Measurements from ENCODE around the gene MVB12B. TPM values are rescaled to one million over a fixed set of nuclear protein-coding genes. Genes with fewer than 3 reads are reported as not detected.
A peak's percentile ranks its signal among the peaks of the same experiment; 100 is the strongest.

MVB12B gene
- total and polyA plus RNA-seq, 2 of the 13 experiments (the other 11 are each of a cell fraction or from before 2014, with no cell fraction given), result 12.1 to 30.1 TPM

- TF ChIP-seq SKIL (CRISPR knock-in tag; IDR thresholded peaks at IDR 0.05; ENCODE audit: borderline replicate concordance) (peak; percentile 79; the same call in 1 of the 2 replicates), ZBTB37 (CRISPR knock-in tag; IDR thresholded peaks at IDR 0.05) (0 out of 2 replicates have a peak, but pooled peaks have one; percentile 39), MED1 (CRISPR knock-in tag; IDR thresholded peaks at IDR 0.05) (peak; percentile 84), KAT7 (CRISPR knock-in tag; IDR thresholded peaks at IDR 0.05; ENCODE audit: borderline replicate concordance) (no peak), MTA1 (CRISPR knock-in tag; IDR thresholded peaks at IDR 0.05; ENCODE audit: borderline replicate concordance) (peak; percentile 59), ZNF468 (CRISPR knock-in tag; IDR thresholded peaks at IDR 0.05) (0 out of 2 replicates have a peak, but pooled peaks have one; percentile 11), KLF9 (CRISPR knock-in tag; IDR thresholded peaks at IDR 0.05; ENCODE audit: low read depth) (no peak), IKZF1 (IDR thresholded peaks at IDR 0.05) (no peak), ZBTB7B (CRISPR knock-in tag; IDR thresholded peaks at IDR 0.05) (peak; percentile 81), ZNF3 (CRISPR knock-in tag; IDR thresholded peaks at IDR 0.05) (0 out of 2 replicates have a peak, but pooled peaks have one; percentile 47), ZFY (CRISPR knock-in tag; IDR thresholded peaks at IDR 0.05) (peak; percentile 85), ZNF17 (CRISPR knock-in tag; IDR thresholded peaks at IDR 0.05) (no peak), ZNF678 (CRISPR knock-in tag; IDR thresholded peaks at IDR 0.05) (no peak), ZNF12 (CRISPR knock-in tag; IDR thresholded peaks at IDR 0.05) (0 out of 2 replicates have a peak, but pooled peaks have one; percentile 55), ZNF264 (CRISPR knock-in tag; IDR thresholded peaks at IDR 0.05) (0 out of 2 replicates have a peak, but pooled peaks have one; percentile 62), POLR2A (IDR thresholded peaks at IDR 0.05; ENCODE audit: insufficient read depth in 1 of 2, low read depth in 2 of 2, low read length in 2 of 2) (peak; percentile 45 to 58; a peak in 2 of 4 replicates), MLX (CRISPR knock-in tag; IDR thresholded peaks at IDR 0.05) (peak; percentile 88), ZNF687 (CRISPR knock-in tag; IDR thresholded peaks at IDR 0.05) (peak; percentile 86), GATAD1 (CRISPR knock-in tag; IDR thresholded peaks at IDR 0.05) (no peak)
Observed at GRCh38 chr9:126527109-126527825, 200.6 kb downstream of the MVB12B start (continued).
